ENCODE results near the gene RAPGEF1.

Gene RAPGEF1

DNA sequence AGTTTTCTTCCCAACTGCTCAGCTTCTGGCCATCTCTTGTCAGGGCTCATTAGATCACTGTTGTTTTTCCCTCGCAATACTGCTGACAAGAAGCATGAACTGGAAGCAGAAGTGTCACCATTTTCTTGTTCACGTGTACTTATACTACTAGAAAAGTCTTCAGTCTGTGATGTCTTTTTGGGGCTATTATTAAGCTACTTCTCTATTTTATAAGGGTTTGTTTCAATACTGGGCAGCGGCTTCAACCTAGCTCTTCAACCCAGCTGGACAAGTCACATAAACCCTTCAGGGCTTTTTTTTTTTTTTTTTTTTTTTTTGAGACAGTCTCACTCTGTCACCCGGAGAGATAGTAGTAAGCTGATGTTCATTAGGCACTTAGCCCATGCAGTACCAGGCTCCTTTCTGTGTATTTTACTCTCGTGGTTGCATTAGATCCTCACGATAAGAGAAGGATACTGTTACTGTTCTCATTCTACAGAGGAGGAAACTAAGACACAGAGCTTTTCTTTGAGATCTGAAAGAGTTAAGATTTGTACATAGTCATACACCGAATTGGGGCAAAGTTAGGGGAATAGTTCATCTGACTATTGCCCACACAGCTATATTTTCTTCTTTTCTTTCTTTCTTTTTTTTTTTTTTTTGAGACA lies 20.5 kb downstream of the RAPGEF1 start:
- no peak overlapping the region for H3K4me3 ChIP-seq (ENCODE audit: low read depth, low read length)
- DNase-seq (ENCODE audit: low read depth): no peak
- TF ChIP-seq POLR2A (IDR thresholded peaks at IDR 0.05; ENCODE audit: extremely low read depth, insufficient read length): no peak
- TF ChIP-seq, protein P1, sequence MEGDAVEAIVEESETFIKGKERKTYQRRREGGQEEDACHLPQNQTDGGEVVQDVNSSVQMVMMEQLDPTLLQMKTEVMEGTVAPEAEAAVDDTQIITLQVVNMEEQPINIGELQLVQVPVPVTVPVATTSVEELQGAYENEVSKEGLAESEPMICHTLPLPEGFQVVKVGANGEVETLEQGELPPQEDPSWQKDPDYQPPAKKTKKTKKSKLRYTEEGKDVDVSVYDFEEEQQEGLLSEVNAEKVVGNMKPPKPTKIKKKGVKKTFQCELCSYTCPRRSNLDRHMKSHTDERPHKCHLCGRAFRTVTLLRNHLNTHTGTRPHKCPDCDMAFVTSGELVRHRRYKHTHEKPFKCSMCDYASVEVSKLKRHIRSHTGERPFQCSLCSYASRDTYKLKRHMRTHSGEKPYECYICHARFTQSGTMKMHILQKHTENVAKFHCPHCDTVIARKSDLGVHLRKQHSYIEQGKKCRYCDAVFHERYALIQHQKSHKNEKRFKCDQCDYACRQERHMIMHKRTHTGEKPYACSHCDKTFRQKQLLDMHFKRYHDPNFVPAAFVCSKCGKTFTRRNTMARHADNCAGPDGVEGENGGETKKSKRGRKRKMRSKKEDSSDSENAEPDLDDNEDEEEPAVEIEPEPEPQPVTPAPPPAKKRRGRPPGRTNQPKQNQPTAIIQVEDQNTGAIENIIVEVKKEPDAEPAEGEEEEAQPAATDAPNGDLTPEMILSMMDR (IDR thresholded peaks at IDR 0.05; ENCODE audit: low read depth, low read length): no peak

DNA sequence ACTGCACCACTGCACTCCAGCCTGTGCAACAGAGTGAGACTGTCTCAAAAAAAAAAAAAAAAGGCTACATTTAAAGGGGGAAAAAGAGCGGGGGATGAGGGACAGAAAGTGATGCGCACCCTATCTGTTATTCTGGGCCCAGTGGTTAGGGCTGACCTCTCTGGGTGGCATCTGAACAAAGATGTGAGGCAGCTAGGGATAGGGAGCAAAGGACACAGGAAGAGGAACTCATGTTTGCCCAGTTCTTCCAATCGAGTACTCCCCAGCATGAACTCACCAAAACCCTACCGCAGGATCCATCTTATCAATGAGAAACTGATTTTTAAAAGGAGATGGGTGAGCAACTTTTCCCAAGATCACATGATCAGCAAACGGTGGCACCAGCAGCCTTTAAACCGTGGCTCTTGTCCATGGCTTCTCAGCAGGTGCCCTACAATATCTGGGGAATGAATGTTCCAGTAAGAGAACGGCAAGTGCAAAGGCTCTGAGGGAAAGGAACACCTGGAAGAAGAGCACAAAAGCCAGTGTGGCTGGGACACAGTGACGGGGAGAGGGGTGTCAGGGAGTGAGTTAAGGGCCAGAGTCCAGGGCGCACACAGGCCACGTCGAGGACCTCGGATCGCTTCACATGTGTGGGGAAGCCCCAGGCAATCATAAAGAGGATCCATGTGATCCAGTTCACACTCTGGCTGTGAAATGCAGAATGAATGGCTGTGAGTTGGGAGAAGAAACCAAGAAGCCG lies 22.0 kb downstream of the RAPGEF1 start:
- no peak for DNase-seq (ENCODE audit: low read depth)
- TF ChIP-seq, protein P2, sequence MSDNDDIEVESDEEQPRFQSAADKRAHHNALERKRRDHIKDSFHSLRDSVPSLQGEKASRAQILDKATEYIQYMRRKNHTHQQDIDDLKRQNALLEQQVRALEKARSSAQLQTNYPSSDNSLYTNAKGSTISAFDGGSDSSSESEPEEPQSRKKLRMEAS (IDR thresholded peaks at IDR 0.05; ENCODE audit: low read depth, low read length): no peak
- TF ChIP-seq, protein P1 (IDR thresholded peaks at IDR 0.05; ENCODE audit: low read depth, low read length): no peak
- TF ChIP-seq MYC (IDR thresholded peaks at IDR 0.05; ENCODE audit: low read depth, low read length): no peak
- no peak for TF ChIP-seq POLR2A (IDR thresholded peaks at IDR 0.05; ENCODE audit: extremely low read depth, insufficient read length)
- H3K4me3 ChIP-seq (ENCODE audit: low read depth, low read length): no peak overlapping the region

DNA sequence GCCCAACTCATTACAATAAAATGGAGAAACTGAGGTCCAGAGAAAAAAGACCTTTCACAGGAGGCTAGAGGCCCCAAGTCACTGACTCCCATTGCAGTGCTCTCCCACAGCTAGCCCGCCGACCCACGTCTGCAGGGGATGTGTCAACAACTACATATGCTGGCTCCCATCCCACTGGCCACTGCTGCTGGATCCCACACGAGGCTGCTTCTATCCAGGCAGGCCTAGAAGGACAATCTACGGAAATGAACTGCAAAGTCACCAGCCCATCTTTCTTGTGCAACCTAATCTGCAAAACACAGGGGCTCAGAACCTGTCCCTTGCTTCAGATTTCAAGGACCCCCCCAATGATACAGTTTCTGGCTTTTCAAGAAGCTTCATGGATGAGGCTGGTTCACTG lies 24.0 kb downstream of the RAPGEF1 start:
- H3K4me3 ChIP-seq (ENCODE audit: low read depth, low read length): no peak overlapping the region
- TF ChIP-seq, protein P1 (IDR thresholded peaks at IDR 0.05; ENCODE audit: low read depth, low read length): no peak
- TF ChIP-seq POLR2A (IDR thresholded peaks at IDR 0.05; ENCODE audit: extremely low read depth, insufficient read length) (no peak), MYC (IDR thresholded peaks at IDR 0.05; ENCODE audit: low read depth, low read length) (no peak)
- TF ChIP-seq, protein P2 (IDR thresholded peaks at IDR 0.05; ENCODE audit: low read depth, low read length): no peak
- DNase-seq (ENCODE audit: low read depth): no peak

DNA sequence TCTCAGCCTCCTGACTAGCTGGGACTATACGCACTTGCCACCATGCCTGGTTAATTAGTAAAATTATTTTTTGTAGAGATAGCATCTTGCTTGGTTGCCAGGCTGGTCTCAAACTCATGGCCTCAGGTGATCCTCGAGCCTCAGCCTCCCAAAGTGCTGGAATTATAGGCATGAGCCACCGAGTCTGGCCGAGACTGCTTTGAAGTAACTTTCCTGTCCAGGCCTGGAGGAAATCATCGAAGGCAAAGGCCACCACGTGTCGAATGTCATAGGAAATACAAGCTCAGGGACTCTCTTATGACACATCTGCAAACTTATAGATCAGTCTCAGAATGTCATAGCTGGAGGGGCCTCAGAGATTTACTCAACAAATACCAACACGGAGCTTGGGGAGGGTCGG lies 25.1 kb downstream of the RAPGEF1 start:
- DNase-seq (ENCODE audit: low read depth): no peak
- TF ChIP-seq, protein P2 (IDR thresholded peaks at IDR 0.05; ENCODE audit: low read depth, low read length): no peak
- TF ChIP-seq POLR2A (IDR thresholded peaks at IDR 0.05; ENCODE audit: extremely low read depth, insufficient read length) (no peak), MYC (IDR thresholded peaks at IDR 0.05; ENCODE audit: low read depth, low read length) (no peak)
- TF ChIP-seq, protein P1 (IDR thresholded peaks at IDR 0.05; ENCODE audit: low read depth, low read length): no peak
- H3K4me3 ChIP-seq (ENCODE audit: low read depth, low read length): no peak overlapping the region

DNA sequence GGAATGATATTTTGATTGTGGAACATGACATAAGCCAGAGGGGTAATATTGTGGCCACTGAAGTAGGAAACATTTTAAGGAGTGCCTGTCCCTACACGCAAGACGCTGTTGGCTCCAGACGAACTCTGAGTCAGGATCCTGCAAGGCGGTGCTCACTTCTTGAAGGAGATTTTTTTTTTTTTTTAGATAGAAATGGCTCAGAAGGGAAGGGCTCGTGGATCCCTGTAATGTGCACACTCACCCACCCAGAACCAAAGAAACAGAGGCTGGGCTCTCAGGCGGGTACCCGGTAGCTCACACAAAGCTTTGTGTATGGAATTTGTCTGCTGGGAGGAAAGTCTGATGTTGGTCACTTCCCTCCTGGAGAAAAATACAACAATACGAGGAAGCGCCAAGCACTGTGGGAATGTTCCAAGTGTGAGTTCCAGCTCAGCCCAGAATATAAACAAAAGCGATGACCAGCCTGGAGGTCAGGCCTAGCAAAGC lies 25.7 kb downstream of the RAPGEF1 start:
- DNase-seq (ENCODE audit: low read depth): no peak
- TF ChIP-seq MYC (IDR thresholded peaks at IDR 0.05; ENCODE audit: low read depth, low read length) (no peak), POLR2A (IDR thresholded peaks at IDR 0.05; ENCODE audit: extremely low read depth, insufficient read length) (no peak)
- TF ChIP-seq, protein P2 (IDR thresholded peaks at IDR 0.05; ENCODE audit: low read depth, low read length): no peak
- TF ChIP-seq, protein P1 (IDR thresholded peaks at IDR 0.05; ENCODE audit: low read depth, low read length): no peak
- H3K4me3 ChIP-seq (ENCODE audit: low read depth, low read length): no peak overlapping the region
